IMR-90 (cell line): Measurements from ENCODE around the gene SPAG16. TPM values are rescaled to one million over a fixed set of nuclear protein-coding genes. Genes with fewer than 3 reads are reported as not detected.

Experiments
- ATAC-seq: fragments of 200-7000 bp; cut with Tn5 transposase; 2 replicates; pipeline ENCODE4 v1.9.1; 2020; ENCODE audit warnings: low read depth, mild to moderate bottlenecking, moderate library complexity
- BruUV-seq: library from RNA; stranded (reverse); fragments of 400-500 nt; replicated peaks from 2 replicates; lab custom pipeline; 2021; lab: Mats Ljungman, UMichigan
- CTCF ChIA-PET: fragments of 300-600 bp; formaldehyde crosslinking; extraction: SDS; loops from one replicate; lab custom pipeline; 2021; ENCODE audit warnings: antibody characterized with exemption; lab: Yijun Ruan, JAX
- POLR2A ChIA-PET: fragments of 300-600 bp; sonication (Branson Sonifier 250); formaldehyde crosslinking; loops from one replicate; lab custom pipeline; 2022; ENCODE audit warnings: antibody characterized with exemption; ENCODE audit not compliant: unreplicated experiment; lab: Charles Lee
- DNase-seq: peaks from one replicate; pipeline ENCODE4 v3.0.0; 2013
- H2AFZ ChIP-seq: replicated peaks from 2 replicates; pipeline ENCODE3; 2013; ENCODE audit warnings: low read length, mild to moderate bottlenecking; ENCODE audit not compliant: poor library complexity
- H2AK5ac ChIP-seq: 2 replicates; pipeline ENCODE4 v1.6.1; 2013; ENCODE audit warnings: low read depth, low read length, inconsistent platforms
- H2AK9ac ChIP-seq: replicated peaks from 2 replicates; pipeline ENCODE3; 2013; ENCODE audit warnings: mild to moderate bottlenecking, low read depth, low read length, moderate library complexity; ENCODE audit not compliant: poor library complexity
- H2BK120ac ChIP-seq: 2 replicates; pipeline ENCODE4 v1.6.1; 2013; ENCODE audit warnings: low read depth, low read length, inconsistent platforms
- H2BK15ac ChIP-seq: 3 replicates; pipeline ENCODE4 v1.6.1; 2013; ENCODE audit warnings: low read depth, low read length, inconsistent platforms
- H2BK20ac ChIP-seq: 2 replicates; pipeline ENCODE4 v1.6.1; 2013; ENCODE audit warnings: low read depth, mild to moderate bottlenecking, inconsistent platforms, low read length, moderate library complexity
- H2BK5ac ChIP-seq: 2 replicates; pipeline ENCODE4 v1.6.1; 2013; ENCODE audit warnings: mild to moderate bottlenecking, low read depth, low read length, inconsistent platforms; ENCODE audit not compliant: poor library complexity, severe bottlenecking
- H3K14ac ChIP-seq: replicated peaks from 2 replicates; pipeline ENCODE4 v1.6.1; 2013; ENCODE audit warnings: low read depth, low read length, inconsistent platforms
- H3K18ac ChIP-seq: 2 replicates; pipeline ENCODE4 v1.6.1; 2013; ENCODE audit warnings: low read depth, low read length, control low read depth
- H3K23ac ChIP-seq: 2 replicates; pipeline ENCODE4 v1.6.1; 2013; ENCODE audit warnings: low read depth, low read length, inconsistent platforms
- H3K27ac ChIP-seq: 2 replicates; pipeline ENCODE4 v1.5.1; 2013; ENCODE audit warnings: mild to moderate bottlenecking, control low read depth, low read length; ENCODE audit not compliant: insufficient read depth
- H3K27me3 ChIP-seq: 2 replicates; pipeline ENCODE4 v1.6.1; 2013; ENCODE audit warnings: low read length; ENCODE audit not compliant: control insufficient read depth, insufficient read depth
- H3K36me3 ChIP-seq: 2 replicates; pipeline ENCODE4 v1.6.1; 2013; ENCODE audit warnings: low read length, mixed read lengths; ENCODE audit not compliant: control insufficient read depth, insufficient read depth
- H3K4ac ChIP-seq: 2 replicates; pipeline ENCODE4 v1.6.1; 2013; ENCODE audit warnings: low read depth, low read length, inconsistent platforms
- H3K4me1 ChIP-seq: 2 replicates; pipeline ENCODE4 v1.6.1; 2013; ENCODE audit warnings: low read length, mixed read lengths; ENCODE audit not compliant: control insufficient read depth, insufficient read depth
- H3K4me2 ChIP-seq: 2 replicates; pipeline ENCODE4 v1.6.1; 2013; ENCODE audit warnings: low read depth, mild to moderate bottlenecking, control low read depth, low read length, moderate library complexity
- H3K4me3 ChIP-seq: 2 replicates; pipeline ENCODE4 v1.5.1; 2013; ENCODE audit warnings: low read depth, mild to moderate bottlenecking, control low read depth, low read length, moderate library complexity; ENCODE audit not compliant: insufficient read depth
- H3K56ac ChIP-seq: 2 replicates; pipeline ENCODE4 v1.6.1; 2013; ENCODE audit warnings: low read length, inconsistent platforms; ENCODE audit not compliant: insufficient read depth; ENCODE audit errors: extremely low read depth
- H3K79me1 ChIP-seq, 2 experiments: 2 replicates each; pipeline ENCODE4 v1.6.1; 2013; ENCODE audit warnings: low read length in 2 of 2, inconsistent platforms in 1 of 2, low read depth in 1 of 2
- H3K9ac ChIP-seq: 2 replicates; pipeline ENCODE4 v1.6.1; 2013; ENCODE audit warnings: low read depth, low read length, control low read depth
- H3K9me1 ChIP-seq: 2 replicates; pipeline ENCODE4 v1.6.1; 2013; ENCODE audit warnings: low read length, inconsistent platforms; ENCODE audit not compliant: insufficient read depth
- H3K9me3 ChIP-seq: 2 replicates; pipeline ENCODE4 v1.6.1; 2013; ENCODE audit warnings: low read length; ENCODE audit not compliant: control insufficient read depth, insufficient read depth
- H4K20me1 ChIP-seq: 2 replicates; pipeline ENCODE4 v1.6.1; 2013; ENCODE audit warnings: low read length, inconsistent platforms; ENCODE audit not compliant: insufficient read depth
- H4K5ac ChIP-seq: 2 replicates; pipeline ENCODE4 v1.6.1; 2013; ENCODE audit warnings: mild to moderate bottlenecking, low read depth, low read length, control low read depth
- H4K8ac ChIP-seq, 2 experiments: 2 replicates each; pipeline ENCODE4 v1.6.1; 2013; ENCODE audit warnings: low read depth in 2 of 2, low read length in 2 of 2, control low read depth in 1 of 2, inconsistent platforms in 1 of 2
- H4K91ac ChIP-seq: 2 replicates; pipeline ENCODE4 v1.6.1; 2013; ENCODE audit warnings: low read depth, low read length, inconsistent platforms; ENCODE audit not compliant: insufficient read depth
- CEBPB ChIP-seq: IDR thresholded peaks from 2 replicates; pipeline ENCODE4 v1.6.1; 2012; ENCODE audit warnings: low read depth, low read length, improper control_type of control experiment
- FOS ChIP-seq: fragments of 150-350 bp; IDR thresholded peaks from 2 replicates; pipeline ENCODE4 v1.6.1; 2016; ENCODE audit warnings: low read depth, low read length
- MAFK ChIP-seq: IDR thresholded peaks from 2 replicates; pipeline ENCODE4 v1.6.1; 2012; ENCODE audit warnings: low read depth, low read length, improper control_type of control experiment
- POLR2A ChIP-seq: IDR thresholded peaks from 2 replicates; pipeline ENCODE4 v1.6.1; 2012; ENCODE audit warnings: mild to moderate bottlenecking, low read depth, low read length
- RAD21 ChIP-seq: IDR thresholded peaks from 2 replicates; pipeline ENCODE4 v1.6.1; 2012; ENCODE audit warnings: low read length, improper control_type of control experiment
- RCOR1 ChIP-seq: IDR thresholded peaks from 2 replicates; pipeline ENCODE4 v1.6.1; 2012; ENCODE audit warnings: mild to moderate bottlenecking, low read length, improper control_type of control experiment; ENCODE audit not compliant: insufficient replicate concordance
- WGBS, 2 experiments: methylation state at CpG; one replicate each; pipeline versions ENCODE4 v1.1.5 to v1.1.7; 2013; ENCODE audit warnings: missing lambda C conversion rate in 2 of 2; ENCODE audit not compliant: insufficient read length in 1 of 2; ENCODE audit errors: extremely low coverage in 2 of 2; 5-methylcytosine and 5-hydroxymethylcytosine counted together
- dilution Hi-C: fragments of 300-500 bp; cut with HindIII; formaldehyde crosslinking; loops from one replicate; pipeline ENCODE4 v1.14.3; 2018; ENCODE audit warnings: low sequenced_read_pairs; ENCODE audit not compliant: unreplicated experiment
- in situ Hi-C: fragments of 300-500 bp; cut with MboI; formaldehyde crosslinking; loops from 3 replicates; pipeline ENCODE4 v1.14.3; 2019; ENCODE audit warnings: low sequenced_read_pairs, inconsistent platforms, mixed read lengths
- intact Hi-C: fragments of 100-400 bp; cut with micrococcal nuclease; formaldehyde crosslinking; loops from 2 replicates; pipeline ENCODE4 v1.10.0; 2022
- polyA plus RNA-seq, 3 experiments: library from polyadenylated mRNA; depleted of rRNA; stranded (reverse); fragments of >200 nt; gene quantifications; 2 replicates each; pipeline ENCODE4 v1.2.3, GENCODE V29; 2012; ENCODE audit warnings: low replicate concordance in 1 of 3
- total RNA-seq: library from RNA; depleted of rRNA; stranded (reverse); fragments of >200 nt; gene quantifications from 2 replicates; pipeline ENCODE4 v1.2.3, GENCODE V29; 2012
- TF ChIP-seq, protein P1 (sequence below): fragments of 150-350 bp; IDR thresholded peaks from 2 replicates; pipeline ENCODE4 v1.6.1; 2016; ENCODE audit warnings: low read depth, mild to moderate bottlenecking, low read length, moderate library complexity, borderline replicate concordance
- TF ChIP-seq, protein P2 (sequence below): fragments of 150-350 bp; IDR thresholded peaks from 2 replicates; pipeline ENCODE4 v1.6.1; 2017; ENCODE audit warnings: mild to moderate bottlenecking, antibody characterized with exemption, low read length, low read depth

The SPAG16 gene
- total and polyA plus RNA-seq, 2 of the 4 experiments (the other 2 are of a cell fraction) = 7.3 to 13.5 TPM

DNA sequence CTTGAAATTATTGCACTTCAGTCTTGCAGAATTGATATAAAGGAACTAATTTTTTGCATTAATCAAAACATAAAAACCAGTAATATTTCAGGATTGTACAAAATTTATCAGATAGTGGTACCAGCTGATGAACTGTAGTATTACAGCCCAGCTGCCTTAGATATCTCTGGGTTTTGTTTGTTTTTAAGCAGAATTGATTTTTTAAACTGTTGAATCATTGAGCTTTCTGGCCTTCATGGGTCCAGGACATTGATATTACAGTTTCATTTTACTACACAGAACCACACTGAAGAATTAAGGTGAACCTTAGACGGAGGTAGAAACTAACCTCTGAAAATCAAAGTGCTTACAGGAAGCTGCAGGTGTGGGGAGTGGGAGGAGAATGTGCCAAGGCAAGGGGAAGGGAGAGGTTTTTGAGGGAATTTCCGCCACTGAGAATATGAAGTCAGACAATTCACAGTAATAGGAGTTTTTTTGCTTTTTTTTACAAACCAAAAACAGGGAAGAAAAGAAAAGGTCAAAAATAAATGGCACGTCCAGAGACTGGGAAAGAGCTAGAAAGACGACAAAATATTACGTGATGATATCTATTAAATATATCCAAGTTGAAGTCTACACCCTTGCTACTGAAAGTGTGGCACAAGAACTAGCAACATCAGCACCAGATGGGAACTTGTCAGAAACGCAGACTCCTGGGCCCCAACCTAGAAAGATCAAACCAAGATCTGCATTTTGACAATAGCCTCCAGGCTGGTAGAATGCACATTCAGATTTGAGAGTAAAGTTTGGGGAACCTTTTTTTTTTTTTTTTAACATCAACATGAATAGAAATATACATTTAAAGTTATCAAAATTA, 40.8 kb upstream of the SPAG16 start:
- Histone ChIP-seq H3K18ac (no peak overlapping the region), H2BK20ac (no peak overlapping the region), H2BK5ac (no peak overlapping the region), H2AK5ac (no peak overlapping the region), H3K4me3 (no peak overlapping the region), H3K27me3 (no peaks in the 10 kb centered on the region), H3K23ac (no peak overlapping the region), H3K9ac (no peak overlapping the region), H2AK9ac (no peak overlapping the region), H3K4ac (no peak overlapping the region), H4K8ac (no peak overlapping the region; a peak in 1 of 4 replicates), H3K79me1 (no peaks in the 10 kb centered on the region), H3K27ac (no peak overlapping the region), H4K91ac (no peak overlapping the region), H2AFZ (no peak overlapping the region), H3K14ac (no peak overlapping the region), H4K5ac (no peak overlapping the region), H3K9me3 (no peaks in the 10 kb centered on the region), H2BK120ac (no peak overlapping the region), H3K4me2 (no peak overlapping the region), H3K4me1 (no peaks in the 10 kb centered on the region), H3K9me1 (no peaks in the 10 kb centered on the region), H2BK15ac (no peak overlapping the region), H3K56ac (no peak overlapping the region), H4K20me1 (no peaks in the 10 kb centered on the region), H3K36me3 (no peaks in the 10 kb centered on the region)
- intact Hi-C loops = no loop called here
- dilution Hi-C loops = no loop called here
- WGBS, 2 experiments = no CpG with 5 or more reads among the region's 6 CpGs
- ATAC-seq (no peak), DNase-seq (no peak)
- ChIA-PET POLR2A (no interaction called here), CTCF (no interaction called here)
- no TSS peak for BruUV-seq
- in situ Hi-C loops = loop anchor here (10.0 kb wide), 1 partner anchor 559 kb away; no protein-coding TSS in a partner anchor
- TF ChIP-seq RCOR1 (no peak), MAFK (no peak), POLR2A (no peak), CEBPB (no peak), FOS (no peak), RAD21 (no peak)
- TF ChIP-seq, protein P1, sequence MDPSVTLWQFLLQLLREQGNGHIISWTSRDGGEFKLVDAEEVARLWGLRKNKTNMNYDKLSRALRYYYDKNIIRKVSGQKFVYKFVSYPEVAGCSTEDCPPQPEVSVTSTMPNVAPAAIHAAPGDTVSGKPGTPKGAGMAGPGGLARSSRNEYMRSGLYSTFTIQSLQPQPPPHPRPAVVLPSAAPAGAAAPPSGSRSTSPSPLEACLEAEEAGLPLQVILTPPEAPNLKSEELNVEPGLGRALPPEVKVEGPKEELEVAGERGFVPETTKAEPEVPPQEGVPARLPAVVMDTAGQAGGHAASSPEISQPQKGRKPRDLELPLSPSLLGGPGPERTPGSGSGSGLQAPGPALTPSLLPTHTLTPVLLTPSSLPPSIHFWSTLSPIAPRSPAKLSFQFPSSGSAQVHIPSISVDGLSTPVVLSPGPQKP = no peak
- TF ChIP-seq, protein P2, sequence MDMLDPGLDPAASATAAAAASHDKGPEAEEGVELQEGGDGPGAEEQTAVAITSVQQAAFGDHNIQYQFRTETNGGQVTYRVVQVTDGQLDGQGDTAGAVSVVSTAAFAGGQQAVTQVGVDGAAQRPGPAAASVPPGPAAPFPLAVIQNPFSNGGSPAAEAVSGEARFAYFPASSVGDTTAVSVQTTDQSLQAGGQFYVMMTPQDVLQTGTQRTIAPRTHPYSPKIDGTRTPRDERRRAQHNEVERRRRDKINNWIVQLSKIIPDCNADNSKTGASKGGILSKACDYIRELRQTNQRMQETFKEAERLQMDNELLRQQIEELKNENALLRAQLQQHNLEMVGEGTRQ = no peak
